IPS-NIHi7 (cell line): ENCODE results near the gene CDK1.
"Not testable (repeated sequence)": the region's sequence is repeated elsewhere in the genome, so short reads cannot be mapped to it uniquely, and the experiment has no call there.

Experiments used
- DNase-seq: peaks from one replicate; pipeline ENCODE4 v3.0.0; 2012; ENCODE audit warnings: mixed read lengths; ENCODE audit errors: extremely low spot score

The CDK1 gene

GRCh38 chr10:60816628-60817397 is 38.5 kb downstream of the CDK1 start:
- DNase-seq = peak; percentile 79

GRCh38 chr10:60817398-60817805 is 39.1 kb downstream of the CDK1 start:
- no peak for DNase-seq

DNA sequence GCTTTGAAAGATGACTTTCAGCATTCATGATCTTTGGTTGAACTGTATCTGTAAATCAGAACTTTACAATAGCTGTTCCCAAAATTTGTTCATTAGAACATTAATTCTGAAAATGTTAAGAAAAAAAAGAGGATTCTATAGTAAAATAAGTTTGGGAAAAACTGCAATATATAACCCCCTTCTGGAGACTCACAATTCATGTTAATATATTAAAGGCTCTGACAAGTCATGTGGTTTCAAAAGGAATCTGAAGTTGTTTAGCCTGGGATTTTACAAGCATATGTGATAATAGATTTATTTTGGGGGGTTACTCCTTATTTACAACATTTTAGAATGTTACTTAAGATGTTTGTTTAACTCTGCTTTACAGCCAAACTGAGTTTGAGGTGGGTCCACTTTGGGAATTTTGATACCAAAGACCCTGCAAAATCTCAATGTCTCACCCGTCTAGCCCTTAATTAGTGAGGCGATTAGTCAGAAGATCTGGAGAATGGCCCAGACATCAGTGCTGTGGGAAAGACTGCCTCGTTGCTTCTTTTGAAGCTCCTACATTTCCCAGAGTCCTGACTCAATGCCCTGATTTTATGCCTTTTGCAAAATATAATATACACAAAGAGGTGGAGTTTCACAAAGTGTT is 40.0 kb downstream of the CDK1 start:
- no peak for DNase-seq

- no peak for DNase-seq
These were observed 41.0 kb downstream of the CDK1 start for GRCh38 chr10:60819271-60819670.

GRCh38 chr10:60820093-60820754 is 41.9 kb downstream of the CDK1 start:
- no peak for DNase-seq

DNA sequence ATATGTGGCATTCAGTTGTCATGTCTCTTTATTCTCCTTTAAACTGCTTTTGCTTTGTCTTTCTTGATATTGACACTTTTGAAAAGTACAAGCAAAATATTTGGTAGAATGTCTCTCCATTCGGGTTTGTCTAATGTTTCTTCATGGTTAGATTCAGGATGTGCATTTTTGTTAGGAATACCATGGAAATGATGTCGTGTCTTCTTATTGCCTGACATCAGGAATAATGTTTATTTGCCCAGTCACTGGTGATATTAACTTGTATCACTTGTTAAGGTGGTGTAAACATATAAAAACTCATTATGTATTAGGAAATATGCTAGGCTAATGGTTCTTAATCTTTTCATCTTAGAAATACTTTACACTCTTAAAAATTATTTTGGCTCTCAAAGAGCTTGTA is 43.4 kb downstream of the CDK1 start:
- DNase-seq = no peak

DNA sequence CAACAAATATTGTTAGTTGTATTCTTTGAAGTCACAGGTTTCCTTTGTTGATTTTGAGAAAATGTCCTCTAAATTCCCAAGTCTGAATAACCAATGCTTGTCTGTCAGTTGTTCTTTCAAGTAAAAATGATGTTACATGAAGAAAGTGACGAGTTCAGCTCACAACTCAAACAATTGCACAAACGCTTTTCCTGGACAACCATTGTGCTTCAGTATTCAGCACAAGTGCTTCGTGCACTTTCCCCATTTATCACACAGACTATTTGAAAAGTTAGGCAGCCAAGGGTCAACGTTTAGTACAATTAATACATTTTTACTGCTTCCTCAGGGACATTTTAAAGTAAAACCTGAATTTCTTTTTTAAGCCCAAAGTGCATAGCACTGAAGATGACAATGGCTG is 44.5 kb downstream of the CDK1 start:
- DNase-seq = no peak

DNA sequence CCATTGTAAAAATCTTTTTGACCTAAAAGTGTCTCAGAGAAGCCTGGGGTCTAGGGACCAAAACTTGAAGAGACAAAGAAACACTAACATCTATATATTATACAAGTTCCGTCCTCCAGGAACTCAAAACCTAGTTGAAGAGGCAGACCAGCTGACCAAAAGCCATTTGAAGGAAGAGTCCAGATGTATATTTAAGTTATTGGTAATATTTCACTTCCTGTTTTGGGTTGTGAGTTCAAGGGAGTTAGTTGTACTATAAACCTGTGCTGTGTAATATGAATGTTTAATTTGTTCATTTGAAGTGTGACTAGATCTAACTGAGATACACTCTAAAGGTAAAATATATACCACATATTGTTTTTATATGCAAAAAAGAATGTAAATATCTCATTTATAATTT is 45.0 kb downstream of the CDK1 start:
- no peak for DNase-seq

DNA sequence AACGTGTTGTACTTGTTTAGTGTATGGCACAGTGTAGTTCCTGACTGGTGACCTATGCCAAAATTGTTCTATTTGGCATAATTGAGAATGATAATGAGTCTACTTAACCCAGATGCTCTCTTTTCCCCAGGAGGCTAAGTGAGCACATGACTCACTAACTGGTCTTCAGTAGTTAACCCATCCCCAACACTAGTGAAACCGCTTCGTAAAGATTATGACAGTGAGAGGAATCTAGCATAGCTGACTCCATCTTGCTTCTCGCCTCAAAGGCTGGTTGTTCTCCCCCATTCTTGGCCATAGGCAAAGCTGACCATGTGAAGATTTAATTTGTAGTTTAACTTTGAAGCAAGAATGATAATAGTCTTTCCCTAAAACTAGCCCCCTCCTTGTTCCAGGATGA is 47.2 kb downstream of the CDK1 start:
- no peak for DNase-seq

DNA sequence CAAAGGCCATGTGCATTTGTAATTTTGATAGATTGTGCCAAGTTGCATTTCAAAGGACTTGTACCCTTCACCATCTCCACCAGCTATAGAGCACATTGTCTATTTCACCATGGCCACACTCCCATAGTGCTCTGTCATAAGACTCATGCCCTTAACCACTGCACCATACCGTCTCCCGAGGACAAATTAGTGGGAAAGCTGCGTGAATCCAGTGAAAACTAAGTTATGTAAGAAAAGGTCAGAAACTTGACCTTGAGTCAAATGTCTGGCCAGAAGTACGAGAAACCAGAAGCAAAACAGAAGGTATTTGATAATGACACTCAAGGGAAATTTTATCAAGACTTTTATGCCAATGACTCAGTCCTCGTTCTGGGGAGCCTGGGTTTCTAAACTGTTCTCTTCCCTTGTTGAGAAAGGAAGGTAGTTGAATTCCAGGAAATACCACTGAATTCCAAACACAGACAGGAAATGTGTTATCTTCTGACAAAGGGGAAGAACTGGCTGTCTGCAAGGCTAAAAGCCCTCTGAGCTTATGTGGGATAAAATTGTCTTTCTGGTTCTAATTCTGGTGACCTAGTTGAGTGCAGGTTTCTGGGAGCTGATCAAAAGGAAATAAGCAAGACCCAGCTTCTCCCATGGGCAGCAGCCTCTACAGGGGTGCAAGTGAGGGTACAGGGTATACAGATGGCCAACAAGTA is 49.7 kb downstream of the CDK1 start:
- DNase-seq = peak; percentile 32

- DNase-seq = no peak
These were observed 50.2 kb downstream of the CDK1 start for GRCh38 chr10:60828489-60828852.

- not testable (repeated sequence) for DNase-seq
These were observed 53.9 kb downstream of the CDK1 start for GRCh38 chr10:60832136-60832535.

DNA sequence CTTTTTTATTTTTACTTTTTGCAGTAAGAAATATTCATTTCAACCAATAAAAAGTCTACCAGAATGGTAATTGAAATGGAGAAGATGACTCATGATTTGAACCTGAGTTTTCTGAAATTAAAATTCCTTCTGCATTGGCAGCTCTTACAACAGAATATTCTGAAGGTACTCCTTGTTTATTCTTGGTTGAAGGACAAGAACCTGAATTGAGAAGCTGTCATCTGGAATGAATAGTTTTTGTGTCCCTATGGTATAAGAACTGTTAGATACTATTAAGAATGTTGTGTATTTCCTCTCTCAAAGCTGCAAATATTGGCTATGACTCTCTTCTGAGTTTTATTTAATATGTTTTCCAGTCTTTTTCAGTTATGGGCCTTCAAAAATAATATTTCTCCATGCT is 56.1 kb downstream of the CDK1 start:
- no peak for DNase-seq

DNA sequence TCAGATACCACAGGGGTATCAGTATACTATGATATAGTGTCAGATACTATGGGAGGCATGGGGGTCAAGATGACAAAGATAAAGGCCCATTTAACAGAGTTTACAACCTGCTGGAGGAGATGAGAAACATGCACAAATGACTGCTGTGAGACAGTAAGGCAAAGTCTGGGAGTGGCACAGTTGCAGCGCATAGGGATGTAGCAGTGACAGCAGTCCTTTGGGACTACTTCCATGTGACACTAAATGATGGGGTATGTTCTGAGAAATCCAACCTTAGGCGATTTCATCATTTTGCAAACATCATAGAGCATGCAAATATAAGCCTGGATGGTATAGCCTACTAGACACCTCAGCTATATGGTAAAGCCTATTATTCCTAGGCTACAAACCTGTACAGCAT is 56.8 kb downstream of the CDK1 start:
- DNase-seq = no peak

DNA sequence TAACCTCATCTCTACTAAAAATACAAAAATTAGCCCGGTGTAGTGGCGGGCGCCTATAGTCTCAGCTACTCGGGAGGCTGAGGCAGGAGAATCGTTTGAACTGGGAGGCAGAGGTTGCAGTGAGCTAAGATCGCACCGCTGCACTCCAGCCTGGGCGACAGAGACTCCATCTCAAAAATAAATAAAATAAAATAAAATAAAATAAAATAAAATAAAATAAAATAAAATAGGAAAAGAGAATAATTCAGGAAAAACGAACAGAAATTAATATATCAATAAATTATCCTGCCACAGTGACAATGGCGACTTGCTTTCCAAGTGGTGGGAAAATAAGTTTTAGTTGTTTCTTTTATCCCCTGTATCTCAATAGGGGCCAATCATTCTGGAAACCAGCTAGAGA is 62.9 kb downstream of the CDK1 start:
- DNase-seq = not testable (repeated sequence)

- DNase-seq = no peak
These were observed 64.4 kb downstream of the CDK1 start for GRCh38 chr10:60842694-60843093.
